WTC11 (cell line): Measurements from ENCODE around the gene GPS2. TPM values are rescaled to one million over a fixed set of nuclear protein-coding genes. Genes with fewer than 3 reads are reported as not detected.

Experiments used
- CBFB ChIP-seq: sonication (generic); formaldehyde crosslinking; IDR thresholded peaks from 2 replicates; pipeline ENCODE4 v1.8.1; 2022; ENCODE audit warnings: mild to moderate bottlenecking, low read depth, missing genetic modification reagents
- ETV6 ChIP-seq: sonication (generic); formaldehyde crosslinking; IDR thresholded peaks from 2 replicates; pipeline ENCODE4 v1.8.1; 2022; ENCODE audit warnings: mild to moderate bottlenecking, missing genetic modification reagents
- FOXP1 ChIP-seq: sonication (generic); formaldehyde crosslinking; IDR thresholded peaks from 2 replicates; pipeline ENCODE4 v1.8.0; 2022; ENCODE audit warnings: missing genetic modification reagents, mild to moderate bottlenecking, moderate library complexity, borderline replicate concordance
- GABPB1 ChIP-seq: sonication (generic); formaldehyde crosslinking; IDR thresholded peaks from 2 replicates; pipeline ENCODE4 v1.8.1; 2023; ENCODE audit warnings: mild to moderate bottlenecking, missing genetic modification reagents
- NFATC4 ChIP-seq: fragments of 250-450 bp; sonication (Bioruptor Pico); IDR thresholded peaks from 2 replicates; pipeline ENCODE4 v1.9.0; 2021; ENCODE audit warnings: mild to moderate bottlenecking
- SMAD4 ChIP-seq: sonication (generic); formaldehyde crosslinking; IDR thresholded peaks from 2 replicates; pipeline ENCODE4 v1.8.0; 2022; ENCODE audit warnings: mild to moderate bottlenecking, missing genetic modification reagents
- TCF7 ChIP-seq: sonication (generic); formaldehyde crosslinking; IDR thresholded peaks from 2 replicates; pipeline ENCODE4 v1.8.0; 2022; ENCODE audit warnings: mild to moderate bottlenecking, low read depth, missing genetic modification reagents, moderate library complexity
- ZNF121 ChIP-seq: sonication (generic); formaldehyde crosslinking; IDR thresholded peaks from 2 replicates; pipeline ENCODE4 v1.8.0; 2023; ENCODE audit warnings: missing genetic modification reagents
- ZNF416 ChIP-seq: fragments of 250-450 bp; sonication (Bioruptor Pico); IDR thresholded peaks from 2 replicates; pipeline ENCODE4 v1.9.0; 2021; ENCODE audit warnings: mild to moderate bottlenecking, inconsistent platforms
- ZNF671 ChIP-seq: fragments of 250-450 bp; sonication (Bioruptor Pico); IDR thresholded peaks from 2 replicates; pipeline ENCODE4 v1.8.0; 2021; ENCODE audit warnings: mild to moderate bottlenecking
- total RNA-seq: library from RNA; stranded (reverse); gene quantifications from 3 replicates; pipeline ENCODE4 v1.2.3, GENCODE V29; 2021
- TF ChIP-seq, protein P1 (sequence below): sonication (generic); formaldehyde crosslinking; IDR thresholded peaks from 2 replicates; pipeline ENCODE4 v1.8.0; 2022; ENCODE audit warnings: missing genetic modification reagents
- TF ChIP-seq, protein P2 (sequence below): sonication (generic); formaldehyde crosslinking; IDR thresholded peaks from 2 replicates; pipeline ENCODE4 v1.8.0; 2022; ENCODE audit warnings: mild to moderate bottlenecking, missing genetic modification reagents
- TF ChIP-seq, protein P3 (sequence below): sonication (generic); formaldehyde crosslinking; IDR thresholded peaks from 2 replicates; pipeline ENCODE4 v1.8.0; 2023; ENCODE audit warnings: mild to moderate bottlenecking, missing genetic modification reagents
- TF ChIP-seq, protein P4 (sequence below): fragments of 200-600 bp; IDR thresholded peaks from 2 replicates; pipeline ENCODE4 v1.8.0; 2022; ENCODE audit warnings: antibody characterized with exemption
- TF ChIP-seq, protein P5 (sequence below): fragments of 250-450 bp; sonication (Bioruptor Pico); IDR thresholded peaks from 2 replicates; pipeline ENCODE4 v1.9.0; 2021; ENCODE audit warnings: mild to moderate bottlenecking
- TF ChIP-seq, protein P6 (sequence below): sonication (generic); formaldehyde crosslinking; IDR thresholded peaks from 2 replicates; pipeline ENCODE4 v1.8.1; 2022; ENCODE audit warnings: low read depth, mild to moderate bottlenecking, moderate library complexity, missing genetic modification reagents, borderline replicate concordance
- TF ChIP-seq, protein P7 (sequence below): sonication (generic); formaldehyde crosslinking; IDR thresholded peaks from 2 replicates; pipeline ENCODE4 v1.8.0; 2023; ENCODE audit warnings: missing genetic modification reagents, mild to moderate bottlenecking, borderline replicate concordance
- TF ChIP-seq, protein P8 (sequence below): sonication (generic); formaldehyde crosslinking; IDR thresholded peaks from 2 replicates; pipeline ENCODE4 v1.8.0; 2023; ENCODE audit warnings: missing genetic modification reagents

The GPS2 gene
- total RNA-seq, 1 experiment from 2014 or later: 55.9 TPM

DNA sequence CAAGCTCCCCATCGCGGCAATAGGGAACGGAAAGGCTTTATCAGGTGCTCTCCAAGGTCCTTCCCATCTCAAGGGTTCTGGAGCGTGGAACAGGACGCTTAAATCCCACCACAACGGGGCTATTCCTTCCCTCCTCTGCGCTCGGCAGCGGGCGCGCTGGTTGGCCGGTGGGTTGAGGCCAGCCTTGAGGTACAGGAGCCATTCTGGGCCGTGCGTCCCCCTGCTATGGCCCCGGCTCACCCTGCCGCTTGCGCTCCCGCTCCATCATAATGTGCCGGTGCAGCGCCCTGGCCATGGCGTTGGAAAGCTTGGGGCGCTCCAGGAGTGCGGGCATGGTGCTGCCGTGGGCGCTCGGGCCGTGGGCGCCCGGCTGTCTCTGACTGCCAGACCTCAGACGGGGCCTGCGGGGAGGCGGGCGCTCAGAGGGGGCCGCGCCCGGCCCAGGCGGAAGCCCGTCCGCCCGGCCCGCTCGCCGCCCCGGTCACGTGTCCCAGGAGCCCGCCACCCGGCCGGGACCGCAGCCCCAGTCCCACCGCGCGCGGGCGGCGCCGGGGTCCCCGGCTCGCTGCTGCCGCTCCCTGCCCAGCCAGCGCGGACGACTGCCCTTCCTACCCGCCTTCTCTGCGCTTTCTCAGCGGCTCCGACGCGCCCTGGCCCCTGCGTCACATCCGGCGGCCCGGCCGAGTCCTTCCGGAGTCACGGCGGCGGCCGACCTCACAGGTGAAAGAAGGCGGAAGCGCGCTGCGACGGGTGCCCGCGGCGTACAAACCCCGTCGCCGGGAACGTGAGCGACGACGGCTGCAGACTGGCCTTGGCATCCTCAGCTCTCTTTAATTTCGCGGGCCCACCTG lies at the start of gene GPS2 (continued):
- TF ChIP-seq, protein P1, sequence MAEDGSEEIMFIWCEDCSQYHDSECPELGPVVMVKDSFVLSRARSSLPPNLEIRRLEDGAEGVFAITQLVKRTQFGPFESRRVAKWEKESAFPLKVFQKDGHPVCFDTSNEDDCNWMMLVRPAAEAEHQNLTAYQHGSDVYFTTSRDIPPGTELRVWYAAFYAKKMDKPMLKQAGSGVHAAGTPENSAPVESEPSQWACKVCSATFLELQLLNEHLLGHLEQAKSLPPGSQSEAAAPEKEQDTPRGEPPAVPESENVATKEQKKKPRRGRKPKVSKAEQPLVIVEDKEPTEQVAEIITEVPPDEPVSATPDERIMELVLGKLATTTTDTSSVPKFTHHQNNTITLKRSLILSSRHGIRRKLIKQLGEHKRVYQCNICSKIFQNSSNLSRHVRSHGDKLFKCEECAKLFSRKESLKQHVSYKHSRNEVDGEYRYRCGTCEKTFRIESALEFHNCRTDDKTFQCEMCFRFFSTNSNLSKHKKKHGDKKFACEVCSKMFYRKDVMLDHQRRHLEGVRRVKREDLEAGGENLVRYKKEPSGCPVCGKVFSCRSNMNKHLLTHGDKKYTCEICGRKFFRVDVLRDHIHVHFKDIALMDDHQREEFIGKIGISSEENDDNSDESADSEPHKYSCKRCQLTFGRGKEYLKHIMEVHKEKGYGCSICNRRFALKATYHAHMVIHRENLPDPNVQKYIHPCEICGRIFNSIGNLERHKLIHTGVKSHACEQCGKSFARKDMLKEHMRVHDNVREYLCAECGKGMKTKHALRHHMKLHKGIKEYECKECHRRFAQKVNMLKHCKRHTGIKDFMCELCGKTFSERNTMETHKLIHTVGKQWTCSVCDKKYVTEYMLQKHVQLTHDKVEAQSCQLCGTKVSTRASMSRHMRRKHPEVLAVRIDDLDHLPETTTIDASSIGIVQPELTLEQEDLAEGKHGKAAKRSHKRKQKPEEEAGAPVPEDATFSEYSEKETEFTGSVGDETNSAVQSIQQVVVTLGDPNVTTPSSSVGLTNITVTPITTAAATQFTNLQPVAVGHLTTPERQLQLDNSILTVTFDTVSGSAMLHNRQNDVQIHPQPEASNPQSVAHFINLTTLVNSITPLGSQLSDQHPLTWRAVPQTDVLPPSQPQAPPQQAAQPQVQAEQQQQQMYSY: no peak
- TF ChIP-seq, protein P2, sequence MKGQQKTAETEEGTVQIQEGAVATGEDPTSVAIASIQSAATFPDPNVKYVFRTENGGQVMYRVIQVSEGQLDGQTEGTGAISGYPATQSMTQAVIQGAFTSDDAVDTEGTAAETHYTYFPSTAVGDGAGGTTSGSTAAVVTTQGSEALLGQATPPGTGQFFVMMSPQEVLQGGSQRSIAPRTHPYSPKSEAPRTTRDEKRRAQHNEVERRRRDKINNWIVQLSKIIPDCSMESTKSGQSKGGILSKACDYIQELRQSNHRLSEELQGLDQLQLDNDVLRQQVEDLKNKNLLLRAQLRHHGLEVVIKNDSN: peak; percentile 45; the same call in 1 of the 2 replicates
- TF ChIP-seq, protein P3, sequence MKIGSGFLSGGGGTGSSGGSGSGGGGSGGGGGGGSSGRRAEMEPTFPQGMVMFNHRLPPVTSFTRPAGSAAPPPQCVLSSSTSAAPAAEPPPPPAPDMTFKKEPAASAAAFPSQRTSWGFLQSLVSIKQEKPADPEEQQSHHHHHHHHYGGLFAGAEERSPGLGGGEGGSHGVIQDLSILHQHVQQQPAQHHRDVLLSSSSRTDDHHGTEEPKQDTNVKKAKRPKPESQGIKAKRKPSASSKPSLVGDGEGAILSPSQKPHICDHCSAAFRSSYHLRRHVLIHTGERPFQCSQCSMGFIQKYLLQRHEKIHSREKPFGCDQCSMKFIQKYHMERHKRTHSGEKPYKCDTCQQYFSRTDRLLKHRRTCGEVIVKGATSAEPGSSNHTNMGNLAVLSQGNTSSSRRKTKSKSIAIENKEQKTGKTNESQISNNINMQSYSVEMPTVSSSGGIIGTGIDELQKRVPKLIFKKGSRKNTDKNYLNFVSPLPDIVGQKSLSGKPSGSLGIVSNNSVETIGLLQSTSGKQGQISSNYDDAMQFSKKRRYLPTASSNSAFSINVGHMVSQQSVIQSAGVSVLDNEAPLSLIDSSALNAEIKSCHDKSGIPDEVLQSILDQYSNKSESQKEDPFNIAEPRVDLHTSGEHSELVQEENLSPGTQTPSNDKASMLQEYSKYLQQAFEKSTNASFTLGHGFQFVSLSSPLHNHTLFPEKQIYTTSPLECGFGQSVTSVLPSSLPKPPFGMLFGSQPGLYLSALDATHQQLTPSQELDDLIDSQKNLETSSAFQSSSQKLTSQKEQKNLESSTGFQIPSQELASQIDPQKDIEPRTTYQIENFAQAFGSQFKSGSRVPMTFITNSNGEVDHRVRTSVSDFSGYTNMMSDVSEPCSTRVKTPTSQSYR (CRISPR knock-in tag): no peak
- TF ChIP-seq, protein P4, sequence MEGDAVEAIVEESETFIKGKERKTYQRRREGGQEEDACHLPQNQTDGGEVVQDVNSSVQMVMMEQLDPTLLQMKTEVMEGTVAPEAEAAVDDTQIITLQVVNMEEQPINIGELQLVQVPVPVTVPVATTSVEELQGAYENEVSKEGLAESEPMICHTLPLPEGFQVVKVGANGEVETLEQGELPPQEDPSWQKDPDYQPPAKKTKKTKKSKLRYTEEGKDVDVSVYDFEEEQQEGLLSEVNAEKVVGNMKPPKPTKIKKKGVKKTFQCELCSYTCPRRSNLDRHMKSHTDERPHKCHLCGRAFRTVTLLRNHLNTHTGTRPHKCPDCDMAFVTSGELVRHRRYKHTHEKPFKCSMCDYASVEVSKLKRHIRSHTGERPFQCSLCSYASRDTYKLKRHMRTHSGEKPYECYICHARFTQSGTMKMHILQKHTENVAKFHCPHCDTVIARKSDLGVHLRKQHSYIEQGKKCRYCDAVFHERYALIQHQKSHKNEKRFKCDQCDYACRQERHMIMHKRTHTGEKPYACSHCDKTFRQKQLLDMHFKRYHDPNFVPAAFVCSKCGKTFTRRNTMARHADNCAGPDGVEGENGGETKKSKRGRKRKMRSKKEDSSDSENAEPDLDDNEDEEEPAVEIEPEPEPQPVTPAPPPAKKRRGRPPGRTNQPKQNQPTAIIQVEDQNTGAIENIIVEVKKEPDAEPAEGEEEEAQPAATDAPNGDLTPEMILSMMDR: no peak
- TF ChIP-seq, protein P5, sequence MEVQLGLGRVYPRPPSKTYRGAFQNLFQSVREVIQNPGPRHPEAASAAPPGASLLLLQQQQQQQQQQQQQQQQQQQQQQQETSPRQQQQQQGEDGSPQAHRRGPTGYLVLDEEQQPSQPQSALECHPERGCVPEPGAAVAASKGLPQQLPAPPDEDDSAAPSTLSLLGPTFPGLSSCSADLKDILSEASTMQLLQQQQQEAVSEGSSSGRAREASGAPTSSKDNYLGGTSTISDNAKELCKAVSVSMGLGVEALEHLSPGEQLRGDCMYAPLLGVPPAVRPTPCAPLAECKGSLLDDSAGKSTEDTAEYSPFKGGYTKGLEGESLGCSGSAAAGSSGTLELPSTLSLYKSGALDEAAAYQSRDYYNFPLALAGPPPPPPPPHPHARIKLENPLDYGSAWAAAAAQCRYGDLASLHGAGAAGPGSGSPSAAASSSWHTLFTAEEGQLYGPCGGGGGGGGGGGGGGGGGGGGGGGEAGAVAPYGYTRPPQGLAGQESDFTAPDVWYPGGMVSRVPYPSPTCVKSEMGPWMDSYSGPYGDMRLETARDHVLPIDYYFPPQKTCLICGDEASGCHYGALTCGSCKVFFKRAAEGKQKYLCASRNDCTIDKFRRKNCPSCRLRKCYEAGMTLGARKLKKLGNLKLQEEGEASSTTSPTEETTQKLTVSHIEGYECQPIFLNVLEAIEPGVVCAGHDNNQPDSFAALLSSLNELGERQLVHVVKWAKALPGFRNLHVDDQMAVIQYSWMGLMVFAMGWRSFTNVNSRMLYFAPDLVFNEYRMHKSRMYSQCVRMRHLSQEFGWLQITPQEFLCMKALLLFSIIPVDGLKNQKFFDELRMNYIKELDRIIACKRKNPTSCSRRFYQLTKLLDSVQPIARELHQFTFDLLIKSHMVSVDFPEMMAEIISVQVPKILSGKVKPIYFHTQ (CRISPR knock-in tag): no peak; the same call in 1 of the 2 replicates
- TF ChIP-seq, protein P6, sequence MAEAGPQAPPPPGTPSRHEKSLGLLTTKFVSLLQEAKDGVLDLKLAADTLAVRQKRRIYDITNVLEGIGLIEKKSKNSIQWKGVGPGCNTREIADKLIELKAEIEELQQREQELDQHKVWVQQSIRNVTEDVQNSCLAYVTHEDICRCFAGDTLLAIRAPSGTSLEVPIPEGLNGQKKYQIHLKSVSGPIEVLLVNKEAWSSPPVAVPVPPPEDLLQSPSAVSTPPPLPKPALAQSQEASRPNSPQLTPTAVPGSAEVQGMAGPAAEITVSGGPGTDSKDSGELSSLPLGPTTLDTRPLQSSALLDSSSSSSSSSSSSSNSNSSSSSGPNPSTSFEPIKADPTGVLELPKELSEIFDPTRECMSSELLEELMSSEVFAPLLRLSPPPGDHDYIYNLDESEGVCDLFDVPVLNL (CRISPR knock-in tag): 0 out of 2 replicates have a peak, but pooled peaks have one; percentile 17
- TF ChIP-seq ZNF671: no peak; the same call in 1 of the 2 replicates
- TF ChIP-seq, protein P7, sequence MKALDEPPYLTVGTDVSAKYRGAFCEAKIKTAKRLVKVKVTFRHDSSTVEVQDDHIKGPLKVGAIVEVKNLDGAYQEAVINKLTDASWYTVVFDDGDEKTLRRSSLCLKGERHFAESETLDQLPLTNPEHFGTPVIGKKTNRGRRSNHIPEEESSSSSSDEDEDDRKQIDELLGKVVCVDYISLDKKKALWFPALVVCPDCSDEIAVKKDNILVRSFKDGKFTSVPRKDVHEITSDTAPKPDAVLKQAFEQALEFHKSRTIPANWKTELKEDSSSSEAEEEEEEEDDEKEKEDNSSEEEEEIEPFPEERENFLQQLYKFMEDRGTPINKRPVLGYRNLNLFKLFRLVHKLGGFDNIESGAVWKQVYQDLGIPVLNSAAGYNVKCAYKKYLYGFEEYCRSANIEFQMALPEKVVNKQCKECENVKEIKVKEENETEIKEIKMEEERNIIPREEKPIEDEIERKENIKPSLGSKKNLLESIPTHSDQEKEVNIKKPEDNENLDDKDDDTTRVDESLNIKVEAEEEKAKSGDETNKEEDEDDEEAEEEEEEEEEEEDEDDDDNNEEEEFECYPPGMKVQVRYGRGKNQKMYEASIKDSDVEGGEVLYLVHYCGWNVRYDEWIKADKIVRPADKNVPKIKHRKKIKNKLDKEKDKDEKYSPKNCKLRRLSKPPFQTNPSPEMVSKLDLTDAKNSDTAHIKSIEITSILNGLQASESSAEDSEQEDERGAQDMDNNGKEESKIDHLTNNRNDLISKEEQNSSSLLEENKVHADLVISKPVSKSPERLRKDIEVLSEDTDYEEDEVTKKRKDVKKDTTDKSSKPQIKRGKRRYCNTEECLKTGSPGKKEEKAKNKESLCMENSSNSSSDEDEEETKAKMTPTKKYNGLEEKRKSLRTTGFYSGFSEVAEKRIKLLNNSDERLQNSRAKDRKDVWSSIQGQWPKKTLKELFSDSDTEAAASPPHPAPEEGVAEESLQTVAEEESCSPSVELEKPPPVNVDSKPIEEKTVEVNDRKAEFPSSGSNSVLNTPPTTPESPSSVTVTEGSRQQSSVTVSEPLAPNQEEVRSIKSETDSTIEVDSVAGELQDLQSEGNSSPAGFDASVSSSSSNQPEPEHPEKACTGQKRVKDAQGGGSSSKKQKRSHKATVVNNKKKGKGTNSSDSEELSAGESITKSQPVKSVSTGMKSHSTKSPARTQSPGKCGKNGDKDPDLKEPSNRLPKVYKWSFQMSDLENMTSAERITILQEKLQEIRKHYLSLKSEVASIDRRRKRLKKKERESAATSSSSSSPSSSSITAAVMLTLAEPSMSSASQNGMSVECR: 0 out of 2 replicates have a peak, but pooled peaks have one; percentile 81
- no peak for TF ChIP-seq TCF7 (CRISPR knock-in tag)
- peak; percentile 84 for TF ChIP-seq GABPB1 (CRISPR knock-in tag)
- no peak for TF ChIP-seq ZNF121 (CRISPR knock-in tag)
- no peak for TF ChIP-seq SMAD4
- TF ChIP-seq CBFB (CRISPR knock-in tag): 0 out of 2 replicates have a peak, but pooled peaks have one; percentile 77
- no peak for TF ChIP-seq NFATC4
- peak; percentile 74; the same call in 1 of the 2 replicates for TF ChIP-seq ZNF416
- TF ChIP-seq ETV6 (CRISPR knock-in tag): peak; percentile 48; the same call in 1 of the 2 replicates
- peak; percentile 71; the same call in 1 of the 2 replicates for TF ChIP-seq FOXP1 (CRISPR knock-in tag)
- TF ChIP-seq, protein P8, sequence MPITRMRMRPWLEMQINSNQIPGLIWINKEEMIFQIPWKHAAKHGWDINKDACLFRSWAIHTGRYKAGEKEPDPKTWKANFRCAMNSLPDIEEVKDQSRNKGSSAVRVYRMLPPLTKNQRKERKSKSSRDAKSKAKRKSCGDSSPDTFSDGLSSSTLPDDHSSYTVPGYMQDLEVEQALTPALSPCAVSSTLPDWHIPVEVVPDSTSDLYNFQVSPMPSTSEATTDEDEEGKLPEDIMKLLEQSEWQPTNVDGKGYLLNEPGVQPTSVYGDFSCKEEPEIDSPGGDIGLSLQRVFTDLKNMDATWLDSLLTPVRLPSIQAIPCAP (CRISPR knock-in tag): no peak
